GM12878 (cell line): Measurements from ENCODE around the gene ZNF576. TPM values are rescaled to one million over a fixed set of nuclear protein-coding genes. Genes with fewer than 3 reads are reported as not detected.
"Not testable (repeated sequence)": the region's sequence is repeated elsewhere in the genome, so short reads cannot be mapped to it uniquely, and the experiment has no call there.

Experiments
- ATAC-seq: fragments of 200-7000 bp; cut with Tn5 transposase; 3 replicates; pipeline ENCODE4 v1.9.1; 2020; ENCODE audit warnings: mild to moderate bottlenecking, moderate library complexity
- BruUV-seq: library from RNA; stranded (reverse); fragments of 400-500 nt; replicated peaks from 2 replicates; lab custom pipeline; 2021; lab: Mats Ljungman, UMichigan
- CTCF ChIA-PET: fragments of 300-600 bp; sonication (Branson Sonifier 250); formaldehyde crosslinking; extraction: SDS; loops from one replicate; lab custom pipeline; 2021; ENCODE audit warnings: inconsistent platforms; lab: Yijun Ruan, JAX
- POLR2A ChIA-PET: fragments of 350-600 bp; formaldehyde crosslinking; extraction: SDS; loops from one replicate; lab custom pipeline; 2021; ENCODE audit warnings: inconsistent platforms; lab: Charles Lee
- RAD21 ChIA-PET: fragments of 300-600 bp; sonication (Branson Sonifier 250); formaldehyde crosslinking; loops from one replicate; lab custom pipeline; 2023; ENCODE audit warnings: antibody characterized with exemption; ENCODE audit not compliant: unreplicated experiment; lab: Charles Lee
- SMC1A ChIA-PET: fragments of 300-600 bp; sonication (Branson Sonifier 250); formaldehyde crosslinking; loops from one replicate; lab custom pipeline; 2023; ENCODE audit not compliant: unreplicated experiment, uncharacterized antibody; lab: Charles Lee
- DNase-seq: peaks from one replicate; pipeline ENCODE4 v3.0.0-alpha.2; 2011; ENCODE audit warnings: low read depth, low spot score
- FAIRE-seq: peaks from 3 replicates; lab custom pipeline; 2011; peaks lifted over from hg19 to GRCh38; lab: Jason Lieb, UNC
- H2AFZ ChIP-seq: 2 replicates; pipeline ENCODE4 v1.6.0; 2011; ENCODE audit warnings: low read depth, low read length, control low read depth; ENCODE audit not compliant: control insufficient read depth
- H3K27ac ChIP-seq: 2 replicates; pipeline ENCODE4 v1.5.1; 2011; ENCODE audit warnings: control low read depth; ENCODE audit not compliant: control insufficient read depth, insufficient read depth
- H3K27me3 ChIP-seq, 2 experiments: replicated peaks in 1 of 2; 2 replicates each; pipeline versions ENCODE4 v1.6.0 to v1.6.1; 2011; ENCODE audit warnings: low read length in 1 of 2; ENCODE audit not compliant: control insufficient read depth in 2 of 2, insufficient read depth in 2 of 2
- H3K36me3 ChIP-seq, 2 experiments: 2 replicates each; pipeline ENCODE4 v1.5.1; 2011; ENCODE audit warnings: low read length in 1 of 2; ENCODE audit not compliant: control insufficient read depth in 2 of 2, insufficient read depth in 2 of 2
- H3K4me1 ChIP-seq: 2 replicates; pipeline ENCODE4 v1.6.1; 2011; ENCODE audit warnings: mild to moderate bottlenecking, low read length, moderate library complexity, mixed read lengths; ENCODE audit not compliant: control insufficient read depth, insufficient read depth
- H3K4me2 ChIP-seq: 2 replicates; pipeline ENCODE4 v1.6.0; 2011; ENCODE audit warnings: control low read depth; ENCODE audit not compliant: control insufficient read depth, insufficient read depth
- H3K4me3 ChIP-seq: fragments of 200-600 bp; sonication (generic); 2 replicates; pipeline ENCODE4 v1.5.1; 2016
- H3K79me2 ChIP-seq: 2 replicates; pipeline ENCODE4 v1.6.0; 2011; ENCODE audit warnings: low read length; ENCODE audit not compliant: control insufficient read depth, insufficient read depth
- H3K9ac ChIP-seq: 2 replicates; pipeline ENCODE4 v1.8.0; 2011; ENCODE audit warnings: low read length, control low read depth, mixed read lengths; ENCODE audit not compliant: control insufficient read depth, insufficient read depth
- H3K9me3 ChIP-seq: replicated peaks from 3 replicates; pipeline ENCODE4 v1.5.1; 2011; ENCODE audit warnings: mild to moderate bottlenecking, low read length; ENCODE audit not compliant: control insufficient read depth, insufficient read depth
- H4K20me1 ChIP-seq: 2 replicates; pipeline ENCODE4 v1.6.0; 2011; ENCODE audit not compliant: control insufficient read depth, insufficient read depth
- E4F1 ChIP-seq: fragments of 450-650 bp; IDR thresholded peaks from 2 replicates; pipeline ENCODE4 v1.6.1; 2018; ENCODE audit warnings: borderline replicate concordance, mild to moderate bottlenecking; ENCODE audit not compliant: partially characterized antibody
- EED ChIP-seq: sonication (generic); IDR thresholded peaks from 2 replicates; pipeline ENCODE4 v1.6.1; 2016; ENCODE audit warnings: antibody characterized with exemption, low read depth
- FOXM1 ChIP-seq: IDR thresholded peaks from 2 replicates; pipeline ENCODE4 v1.6.1; 2012; ENCODE audit warnings: low read depth, mild to moderate bottlenecking, inconsistent platforms, low read length, moderate library complexity
- MTA2 ChIP-seq: fragments of 450-650 bp; IDR thresholded peaks from 2 replicates; pipeline ENCODE4 v1.6.1; 2016; ENCODE audit warnings: low read depth, mild to moderate bottlenecking, moderate library complexity
- SMC3 ChIP-seq: IDR thresholded peaks from 2 replicates; pipeline ENCODE4 v1.6.1; 2011; ENCODE audit warnings: low read length, improper control_type of control experiment, borderline replicate concordance
- USF2 ChIP-seq: IDR thresholded peaks from 2 replicates; pipeline ENCODE4 v1.6.1; 2011; ENCODE audit warnings: low read depth, low read length, improper control_type of control experiment, borderline replicate concordance
- YBX1 ChIP-seq: fragments of 450-650 bp; IDR thresholded peaks from 2 replicates; pipeline ENCODE4 v1.6.1; 2016; ENCODE audit warnings: antibody characterized with exemption
- WGBS: methylation state at CpG from one replicate; pipeline ENCODE4 v1.1.6; 2016; ENCODE audit warnings: low lambda C conversion rate; ENCODE audit not compliant: insufficient replicate concordance, insufficient coverage; ENCODE audit errors: missing lambda C conversion rate; 5-methylcytosine and 5-hydroxymethylcytosine counted together
- in situ Hi-C: fragments of 300-500 bp; cut with MboI; formaldehyde crosslinking; loops from 9 replicates; pipeline ENCODE4 v1.14.3; 2018; ENCODE audit warnings: mixed read lengths
- intact Hi-C: fragments of 100-400 bp; cut with micrococcal nuclease; formaldehyde crosslinking; loops from one replicate; pipeline ENCODE4 v1.14.2; 2022; ENCODE audit not compliant: unreplicated experiment
- polyA plus RNA-seq, 11 experiments: library from polyadenylated mRNA; depleted of rRNA in 4 of 11; unstranded in 6 of 11; stranded (reverse) in 5 of 11; fragments of >200 nt; fragmentation: Nextera tagmentation in 4 of 11; fragmentation: Illumina TruSeq in 1 of 11; extraction: Ambion mirVana in 4 of 11; extraction: Trizol in 1 of 11; gene quantifications; 1 replicate in 1 of 11; 2 replicates in 10 of 11; pipeline versions ENCODE4 v1.2.1 to v1.2.3, GENCODE V29; 2011 to 2016; ENCODE audit warnings: inconsistent platforms in 2 of 11, missing spikeins in 2 of 11, low read depth in 1 of 11
- total RNA-seq, 4 experiments: library from RNA; depleted of rRNA in 3 of 4; stranded (reverse); fragments of >200 nt in 3 of 4; fragmentation: Illumina TruSeq in 1 of 4; extraction: Trizol in 1 of 4; gene quantifications; 2 replicates each; pipeline versions ENCODE4 v1.2.1 to v1.2.3, GENCODE V29; 2013 to 2021
- TF ChIP-seq, protein P1 (sequence below): fragments of 150-350 bp; IDR thresholded peaks from 2 replicates; pipeline ENCODE4 v1.6.1; 2014; ENCODE audit warnings: mild to moderate bottlenecking, low read depth, low read length

ZNF576 gene
- total and polyA plus RNA-seq, 10 of the 15 experiments (the other 5 are each of a cell fraction or from before 2014, with no cell fraction given): 7.4 to 29.8 (median 14.3) TPM

- H3K36me3 ChIP-seq, DNase-seq, H3K9me3 ChIP-seq, RAD21 ChIA-PET, SMC1A ChIA-PET, BruUV-seq, H3K4me3 ChIP-seq, H4K20me1 ChIP-seq, H3K4me2 ChIP-seq, H3K9ac ChIP-seq, in situ Hi-C loops, H2AFZ ChIP-seq, POLR2A ChIA-PET, H3K79me2 ChIP-seq, ATAC-seq, H3K27ac ChIP-seq, intact Hi-C loops, H3K4me1 ChIP-seq, FAIRE-seq: not testable (repeated sequence)
- H3K27me3 ChIP-seq: peaks cover 10 to 17% of the 10 kb centered on the region in 2 experiments
- CTCF ChIA-PET: interaction anchor here (1.6 kb wide), 1 partner anchor 115 kb away, joined by 4 read pairs; no protein-coding TSS in a partner anchor
- 65% methylated on average over 2 of the region's 2 CpGs for WGBS
Measured at GRCh38 chr19:43635561-43635940, 39.2 kb downstream of the ZNF576 start.

DNA sequence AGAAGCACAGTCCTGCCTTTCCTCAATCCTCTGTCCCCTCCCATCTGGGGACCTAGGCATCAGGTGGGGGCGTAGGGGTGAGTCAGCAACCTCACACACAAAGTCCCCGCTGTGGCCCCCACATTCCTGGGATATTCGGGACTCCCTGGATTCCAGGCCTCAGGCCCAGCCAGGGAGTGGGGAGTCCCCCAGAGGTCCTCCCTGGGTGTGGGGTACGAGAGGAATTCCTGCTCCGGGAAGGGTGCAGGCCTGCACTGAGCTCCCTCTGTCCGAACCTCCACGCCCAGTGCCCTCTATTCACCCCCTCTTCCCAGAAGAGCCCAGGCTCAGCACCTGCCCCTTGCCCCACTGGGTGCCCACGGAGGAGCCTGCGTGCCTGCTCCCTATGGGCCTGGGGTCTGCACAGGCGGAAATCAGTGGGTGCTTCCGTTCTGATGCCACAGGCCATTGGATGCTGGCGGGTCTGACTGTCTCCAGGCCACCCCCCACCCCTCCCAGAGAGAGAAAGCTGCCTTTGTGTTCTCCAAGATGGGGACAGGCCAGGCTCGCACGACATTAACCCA, 39.8 kb downstream of the ZNF576 start:
- SMC1A ChIA-PET: no interaction called here
- no peak for FAIRE-seq
- intact Hi-C loops: no loop called here
- H3K9me3 ChIP-seq: no peaks in the 10 kb centered on the region
- no peak overlapping the region for H3K4me3 ChIP-seq
- H2AFZ ChIP-seq: no peak overlapping the region
- no peak for ATAC-seq
- no peaks in the 10 kb centered on the region for H4K20me1 ChIP-seq
- H3K4me2 ChIP-seq: no peak overlapping the region
- RAD21 ChIA-PET: no interaction called here
- H3K9ac ChIP-seq: no peak overlapping the region
- H3K36me3 ChIP-seq: no peaks in the 10 kb centered on the region
- no peak overlapping the region for H3K27ac ChIP-seq
- POLR2A ChIA-PET: no interaction called here
- 41% methylated on average over 14 of the region's 14 CpGs for WGBS
- in situ Hi-C loops: no loop called here
- BruUV-seq: no TSS peak
- peaks cover 5% of the 10 kb centered on the region for H3K4me1 ChIP-seq
- no peaks in the 10 kb centered on the region for H3K79me2 ChIP-seq
- CTCF ChIA-PET: no interaction called here
- peaks cover 10 to 19% of the 10 kb centered on the region in 2 experiments for H3K27me3 ChIP-seq
- DNase-seq: no peak
- no peak for TF ChIP-seq FOXM1
- no peak for TF ChIP-seq SMC3
- no peak for TF ChIP-seq YBX1
- TF ChIP-seq E4F1: no peak
- TF ChIP-seq EED: no peak
- TF ChIP-seq, protein P1, sequence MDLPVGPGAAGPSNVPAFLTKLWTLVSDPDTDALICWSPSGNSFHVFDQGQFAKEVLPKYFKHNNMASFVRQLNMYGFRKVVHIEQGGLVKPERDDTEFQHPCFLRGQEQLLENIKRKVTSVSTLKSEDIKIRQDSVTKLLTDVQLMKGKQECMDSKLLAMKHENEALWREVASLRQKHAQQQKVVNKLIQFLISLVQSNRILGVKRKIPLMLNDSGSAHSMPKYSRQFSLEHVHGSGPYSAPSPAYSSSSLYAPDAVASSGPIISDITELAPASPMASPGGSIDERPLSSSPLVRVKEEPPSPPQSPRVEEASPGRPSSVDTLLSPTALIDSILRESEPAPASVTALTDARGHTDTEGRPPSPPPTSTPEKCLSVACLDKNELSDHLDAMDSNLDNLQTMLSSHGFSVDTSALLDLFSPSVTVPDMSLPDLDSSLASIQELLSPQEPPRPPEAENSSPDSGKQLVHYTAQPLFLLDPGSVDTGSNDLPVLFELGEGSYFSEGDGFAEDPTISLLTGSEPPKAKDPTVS: no peak
- TF ChIP-seq USF2: no peak
- no peak for TF ChIP-seq MTA2
